Thymus (tissue), 11 donors: ENCODE data around the gene FAM185A. TPM values are rescaled to one million over a fixed set of nuclear protein-coding genes. Genes with fewer than 3 reads are reported as not detected.

Experiments used
- DNase-seq, 9 donors: peaks; one replicate each; pipeline ENCODE4 v3.0.0-alpha.2; 2013; ENCODE audit warnings: low spot score in 9 of 9, low read depth in 6 of 9, missing footprints in 1 of 9
- H3K27ac ChIP-seq, 2 donors: one replicate each; pipeline ENCODE4 v1.5.1; 2013; ENCODE audit warnings: control low read depth in 1 of 2, low read depth in 1 of 2, low read length in 1 of 2, mild to moderate bottlenecking in 1 of 2, moderate library complexity in 1 of 2
- H3K27me3 ChIP-seq, 2 donors: one replicate each; pipeline ENCODE4 v1.5.1; 2013; ENCODE audit warnings: low read length in 1 of 2; ENCODE audit not compliant: control insufficient read depth in 2 of 2, insufficient read depth in 1 of 2
- H3K36me3 ChIP-seq, 2 donors: one replicate each; pipeline ENCODE4 v1.5.1; 2013; ENCODE audit warnings: low read length in 1 of 2, mild to moderate bottlenecking in 1 of 2, moderate library complexity in 1 of 2; ENCODE audit not compliant: control insufficient read depth in 2 of 2, insufficient read depth in 2 of 2
- H3K4me1 ChIP-seq, 2 donors: one replicate each; pipeline ENCODE4 v1.5.1; 2013; ENCODE audit warnings: low read length in 2 of 2; ENCODE audit not compliant: control insufficient read depth in 2 of 2, insufficient read depth in 2 of 2
- H3K4me3 ChIP-seq, 2 donors: one replicate each; pipeline ENCODE4 v1.5.1; 2013; ENCODE audit warnings: low read length in 2 of 2, control low read depth in 1 of 2, mild to moderate bottlenecking in 1 of 2
- H3K9me3 ChIP-seq, 2 donors: one replicate each; pipeline ENCODE4 v1.5.1; 2013; ENCODE audit warnings: low read length in 1 of 2, mild to moderate bottlenecking in 1 of 2; ENCODE audit not compliant: control insufficient read depth in 2 of 2, insufficient read depth in 1 of 2
- whole genome bisulfite sequencing: extraction: QIAGEN DNeasy Blood & Tissue Kit; methylation state at CpG from one replicate; pipeline ENCODE4 v1.1.7; 2013; 5-methylcytosine and 5-hydroxymethylcytosine counted together
- polyA plus RNA-seq: library from polyadenylated mRNA; stranded (reverse); fragments of 200-250 nt; gene quantifications from one replicate; pipeline ENCODE4 v1.2.3, GENCODE V29; 2013
- total RNA-seq: library from RNA; stranded (reverse); fragments of 120-200 nt; gene quantifications from one replicate; pipeline ENCODE4 v1.2.4, GENCODE V29; 2013
- donor health status: healthy.

Gene FAM185A
- total and polyA plus RNA-seq, 2 donors, result 5.6 to 8.2 TPM

- H3K4me3 ChIP-seq, result no peak overlapping the region
- no peak overlapping the region for H3K27ac ChIP-seq
- H3K27me3 ChIP-seq, result no peaks in the 10 kb centered on the region
- H3K4me1 ChIP-seq, result no peaks in the 10 kb centered on the region
- no peaks in the 10 kb centered on the region for H3K9me3 ChIP-seq
- DNase-seq, result no peak
- WGBS, result 98% methylated on average over 2 of the region's 2 CpGs
- no peaks in the 10 kb centered on the region for H3K36me3 ChIP-seq
These were observed 96.5 kb downstream of the FAM185A start for GRCh38 chr7:102845346-102845745.

GRCh38 chr7:102849079-102849478 lies 100.3 kb downstream of the FAM185A start:
- H3K4me1 ChIP-seq, result no peaks in the 10 kb centered on the region
- H3K4me3 ChIP-seq, result no peak overlapping the region
- no peak overlapping the region for H3K27ac ChIP-seq
- H3K9me3 ChIP-seq, result no peaks in the 10 kb centered on the region
- no peaks in the 10 kb centered on the region for H3K36me3 ChIP-seq
- no peak for DNase-seq
- 96% methylated on average over 5 of the region's 5 CpGs for WGBS
- no peaks in the 10 kb centered on the region for H3K27me3 ChIP-seq

- H3K27me3 ChIP-seq, result no peaks in the 10 kb centered on the region
- no peak for DNase-seq
- no peaks in the 10 kb centered on the region for H3K36me3 ChIP-seq
- no peak overlapping the region for H3K4me3 ChIP-seq
- no peaks in the 10 kb centered on the region for H3K4me1 ChIP-seq
- no peak overlapping the region for H3K27ac ChIP-seq
- H3K9me3 ChIP-seq, result no peaks in the 10 kb centered on the region
- 95% methylated on average over 3 of the region's 3 CpGs for WGBS
These were observed 100.7 kb downstream of the FAM185A start for GRCh38 chr7:102849538-102849937.

- Histone ChIP-seq H3K27me3 (no peaks in the 10 kb centered on the region), H3K9me3 (no peaks in the 10 kb centered on the region), H3K36me3 (no peaks in the 10 kb centered on the region), H3K4me1 (no peaks in the 10 kb centered on the region), H3K4me3 (no peak overlapping the region), H3K27ac (no peak overlapping the region)
- no peak for DNase-seq
These were observed 107.2 kb downstream of the FAM185A start for GRCh38 chr7:102856036-102856435.

Other genes starting within 250 kb of the FAM185A start
- 7.2 TPM for gene RASA4B, start 231.2 kb upstream of the FAM185A start, total RNA-seq
- 14.7 TPM for gene RASA4B, start 231.2 kb upstream of the FAM185A start, polyA plus RNA-seq
- gene UPK3BL2, start 205.3 kb upstream of the FAM185A start, total RNA-seq, result 2.8 TPM
- gene UPK3BL2, start 205.3 kb upstream of the FAM185A start, polyA plus RNA-seq, result 28.2 TPM
- gene SPDYE2, start 197.8 kb upstream of the FAM185A start, total RNA-seq, result 0.05 TPM
- 0.05 TPM for gene SPDYE2, start 197.8 kb upstream of the FAM185A start, polyA plus RNA-seq
- 26.3 TPM for gene POLR2J3, start 176.4 kb upstream of the FAM185A start, total RNA-seq
- 75.2 TPM for gene POLR2J3, start 176.4 kb upstream of the FAM185A start, polyA plus RNA-seq
- 13.6 TPM for gene RASA4, start 132.2 kb upstream of the FAM185A start, total RNA-seq
- gene RASA4, start 132.2 kb upstream of the FAM185A start, polyA plus RNA-seq, result 42.3 TPM
- 11.5 TPM for gene UPK3BL1, start 106.2 kb upstream of the FAM185A start, total RNA-seq
- 256 TPM for gene UPK3BL1, start 106.2 kb upstream of the FAM185A start, polyA plus RNA-seq
- gene SPDYE2B, start 98.7 kb upstream of the FAM185A start, total RNA-seq, result not detected
- 0.02 TPM for gene SPDYE2B, start 98.7 kb upstream of the FAM185A start, polyA plus RNA-seq
- gene POLR2J2, start 77.3 kb upstream of the FAM185A start, total RNA-seq, result 1.3 TPM
- gene POLR2J2, start 77.3 kb upstream of the FAM185A start, polyA plus RNA-seq, result 4.8 TPM
- gene LRRC17, start 164.0 kb downstream of the FAM185A start, total RNA-seq, result 27.8 TPM
- 2.6 TPM for gene LRRC17, start 164.0 kb downstream of the FAM185A start, polyA plus RNA-seq